GM18870 (cell line): ENCODE results near the gene OR51B2.

Source experiments
- ATAC-seq: cut with Tn5 transposase; IDR thresholded peaks from one replicate; pipeline ENCODE4 v1.9.1; 2021; ENCODE audit warnings: moderate library complexity; ENCODE audit not compliant: unreplicated experiment

Gene OR51B2

GRCh38 chr11:5284637-5285036, 39.5 kb downstream of the OR51B2 start:
- ATAC-seq, result no peak

- ATAC-seq, result no peak
These were observed 40.2 kb downstream of the OR51B2 start for GRCh38 chr11:5283882-5284281.

DNA sequence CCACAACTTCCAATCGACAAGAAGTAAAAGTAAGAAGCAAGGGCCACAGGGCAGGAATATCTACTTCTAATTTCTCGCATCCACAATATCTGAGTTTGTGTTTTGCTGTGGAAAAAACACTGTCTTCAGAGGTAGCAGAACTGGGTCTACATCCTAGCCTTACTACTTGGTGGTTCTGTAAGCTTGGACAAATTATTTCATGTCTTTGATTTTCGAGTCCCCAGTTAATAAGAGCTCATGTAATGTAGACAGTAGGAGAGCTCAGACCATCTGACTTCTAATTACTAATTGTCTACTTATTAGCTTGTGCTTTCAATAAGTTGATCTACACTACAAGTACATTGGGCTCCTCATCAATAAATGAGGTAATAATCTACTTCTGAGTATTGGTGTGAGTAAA, 41.0 kb downstream of the OR51B2 start:
- ATAC-seq, result no peak

- no peak for ATAC-seq
These were observed 41.5 kb downstream of the OR51B2 start for GRCh38 chr11:5282628-5283027.

DNA sequence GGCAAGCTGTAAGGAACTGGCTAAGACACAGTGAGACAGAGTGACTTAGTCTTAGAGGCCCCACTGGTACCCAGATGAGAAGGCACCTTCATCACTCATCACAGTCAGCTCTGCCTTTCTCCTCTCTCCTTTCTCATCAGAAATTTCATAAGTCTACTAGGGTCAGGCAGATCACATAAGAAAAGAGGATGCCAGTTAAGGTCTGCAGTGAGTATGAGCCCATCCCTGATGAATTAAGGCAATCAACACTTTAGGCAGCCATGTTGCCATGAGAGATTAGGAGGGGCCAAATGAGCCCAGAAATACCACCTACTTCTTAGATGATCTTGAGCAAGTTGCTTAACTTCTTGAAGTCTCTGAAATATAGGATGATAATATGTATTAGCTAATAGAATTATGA, 42.5 kb downstream of the OR51B2 start:
- ATAC-seq, result no peak

- ATAC-seq, result peak; percentile 91
These were observed 43.5 kb downstream of the OR51B2 start for GRCh38 chr11:5280582-5281102.

DNA sequence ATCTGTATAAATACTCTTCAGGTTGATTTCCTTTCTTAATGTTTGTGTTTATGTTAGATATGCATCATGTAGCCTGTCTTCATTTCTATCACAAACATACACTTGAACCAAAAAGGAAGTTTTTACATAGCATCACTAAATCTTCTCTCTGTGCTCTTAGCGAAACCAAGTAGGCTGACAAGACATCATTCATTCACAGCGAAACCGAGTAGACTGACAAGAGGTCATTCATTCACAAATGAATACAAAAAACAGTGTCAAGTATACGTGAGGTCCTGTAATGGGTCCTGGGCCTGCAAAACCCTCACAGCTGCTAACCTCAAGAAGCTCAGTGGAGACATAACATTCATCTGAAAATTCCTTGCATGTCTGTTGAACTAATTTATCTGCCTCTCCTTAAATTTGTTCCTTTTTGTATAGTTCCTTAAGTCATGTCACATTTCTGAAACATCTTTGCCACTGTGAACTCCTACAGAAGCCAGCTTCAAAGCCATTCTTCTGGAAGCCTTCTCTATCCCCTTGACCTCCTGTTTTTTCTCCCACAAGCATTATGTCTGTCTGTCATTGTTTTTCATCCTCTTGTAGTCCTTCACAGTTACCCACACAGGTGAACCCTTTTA, 44.5 kb downstream of the OR51B2 start:
- no peak for ATAC-seq

GRCh38 chr11:5277807-5278382, 46.2 kb downstream of the OR51B2 start:
- peak; percentile 68 for ATAC-seq

DNA sequence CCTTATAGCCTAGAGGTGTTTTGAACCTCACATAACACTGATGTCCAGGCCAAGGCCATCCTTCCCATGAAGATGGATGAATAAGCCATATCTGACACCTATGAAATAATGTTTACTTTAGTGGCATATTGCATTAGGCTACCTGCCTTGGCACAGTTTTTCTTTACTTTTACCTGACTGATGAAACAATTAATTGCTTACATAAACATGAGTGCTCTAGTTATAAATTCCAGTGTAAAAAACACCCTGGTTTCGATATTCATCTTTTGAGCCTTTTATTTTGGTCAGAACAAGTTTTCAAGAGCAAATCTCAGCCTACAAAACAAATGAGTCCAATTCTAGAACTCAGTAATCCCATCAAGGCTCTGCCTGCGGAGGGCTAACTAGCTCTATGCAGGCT, 47.4 kb downstream of the OR51B2 start:
- ATAC-seq, result no peak

GRCh38 chr11:5275369-5276110, 48.6 kb downstream of the OR51B2 start:
- ATAC-seq, result no peak

GRCh38 chr11:5274395-5274794, 49.7 kb downstream of the OR51B2 start:
- no peak for ATAC-seq
